Astrocyte (in vitro differentiated cells and primary cell): Measurements from ENCODE around the gene MMP7. TPM values are rescaled to one million over a fixed set of nuclear protein-coding genes. Genes with fewer than 3 reads are reported as not detected.

ENCODE experiments used
- DNase-seq: peaks from one replicate; pipeline ENCODE4 v3.0.0-alpha.2; 2010; ENCODE audit warnings: low read depth
- FAIRE-seq: peaks from 2 replicates; lab custom pipeline; 2011; peaks lifted over from hg19 to GRCh38; lab: Jason Lieb, UNC
- H2AFZ ChIP-seq: 2 replicates; pipeline ENCODE4 v1.6.0; 2012; ENCODE audit warnings: low read depth, low read length, inconsistent platforms
- H3K27ac ChIP-seq: 2 replicates; pipeline ENCODE4 v1.5.1; 2011; ENCODE audit warnings: low read depth, low read length, inconsistent platforms
- H3K27me3 ChIP-seq: 2 replicates; pipeline ENCODE4 v1.6.0; 2011; ENCODE audit warnings: low read length, inconsistent platforms; ENCODE audit not compliant: insufficient read depth
- H3K36me3 ChIP-seq: 2 replicates; pipeline ENCODE4 v1.5.1; 2011; ENCODE audit warnings: low read length, inconsistent platforms; ENCODE audit not compliant: insufficient read depth
- H3K4me1 ChIP-seq: 2 replicates; pipeline ENCODE4 v1.5.1; 2011; ENCODE audit warnings: low read length, inconsistent platforms; ENCODE audit not compliant: insufficient read depth
- H3K4me2 ChIP-seq: 2 replicates; pipeline ENCODE4 v1.6.0; 2012; ENCODE audit warnings: low read length, inconsistent platforms
- H3K4me3 ChIP-seq: 2 replicates; pipeline ENCODE4 v1.5.1; 2011; ENCODE audit warnings: low read depth, mild to moderate bottlenecking, low read length, inconsistent platforms; ENCODE audit not compliant: insufficient read depth
- H3K79me2 ChIP-seq: 2 replicates; pipeline ENCODE4 v1.6.0; 2012; ENCODE audit warnings: mild to moderate bottlenecking, low read length, inconsistent platforms; ENCODE audit not compliant: insufficient read depth
- H3K9ac ChIP-seq: 2 replicates; pipeline ENCODE4 v1.6.0; 2012; ENCODE audit warnings: mild to moderate bottlenecking, low read length, inconsistent platforms
- H3K9me3 ChIP-seq: 2 replicates; pipeline ENCODE4 v1.5.1; 2012; ENCODE audit warnings: low read depth, mild to moderate bottlenecking, low read length, inconsistent platforms; ENCODE audit not compliant: insufficient read depth
- H4K20me1 ChIP-seq: 2 replicates; pipeline ENCODE4 v1.6.0; 2012; ENCODE audit warnings: low read length, inconsistent platforms; ENCODE audit not compliant: insufficient read depth
- H3K27ac Mint-ChIP-seq: one replicate; pipeline ENCODE4 v1.8.0; 2021; ENCODE audit warnings: mild to moderate bottlenecking, mixed read lengths; ENCODE audit not compliant: unreplicated experiment
- H3K27me3 Mint-ChIP-seq: one replicate; pipeline ENCODE4 v1.8.0; 2021; ENCODE audit warnings: low read depth, mixed read lengths; ENCODE audit not compliant: unreplicated experiment
- H3K36me3 Mint-ChIP-seq: one replicate; pipeline ENCODE4 v1.8.0; 2021; ENCODE audit warnings: low read depth, mixed read lengths; ENCODE audit not compliant: unreplicated experiment
- H3K4me1 Mint-ChIP-seq: one replicate; pipeline ENCODE4 v1.8.0; 2021; ENCODE audit warnings: low read depth, mixed read lengths; ENCODE audit not compliant: unreplicated experiment
- H3K4me3 Mint-ChIP-seq: one replicate; pipeline ENCODE4 v1.8.0; 2021; ENCODE audit warnings: mild to moderate bottlenecking, moderate library complexity, mixed read lengths; ENCODE audit not compliant: unreplicated experiment
- H3K9me3 Mint-ChIP-seq: one replicate; pipeline ENCODE4 v1.8.0; 2021; ENCODE audit warnings: mild to moderate bottlenecking, mixed read lengths; ENCODE audit not compliant: unreplicated experiment
- CTCF ChIP-seq: IDR thresholded peaks from 2 replicates; pipeline ENCODE4 v1.5.1; 2011; ENCODE audit warnings: low read depth, mild to moderate bottlenecking, inconsistent platforms, low read length, moderate library complexity; ENCODE audit not compliant: insufficient read depth
- EZH2 ChIP-seq: IDR thresholded peaks from 2 replicates; pipeline ENCODE4 v1.6.1; 2012; ENCODE audit warnings: mild to moderate bottlenecking, low read length, inconsistent platforms; ENCODE audit not compliant: insufficient read depth
- total RNA-seq: library from RNA; stranded (reverse); gene quantifications from 2 replicates; pipeline ENCODE4 v1.2.1, GENCODE V29; 2021

Gene MMP7
- total RNA-seq, 1 donor from 2014 or later: 2.6 TPM

- Mint-ChIP-seq H3K36me3 (no peaks in the 10 kb centered on the region), H3K4me1 (peaks cover 8% of the 10 kb centered on the region), H3K4me3 (no peak overlapping the region), H3K9me3 (no peaks in the 10 kb centered on the region), H3K27me3 (no peaks in the 10 kb centered on the region), H3K27ac (peak overlapping the region; percentile 20)
- Histone ChIP-seq H4K20me1 (no peaks in the 10 kb centered on the region), H3K9me3 (no peaks in the 10 kb centered on the region), H3K4me3 (no peak overlapping the region), H3K4me1 (no peaks in the 10 kb centered on the region), H2AFZ (no peak overlapping the region), H3K79me2 (no peaks in the 10 kb centered on the region), H3K9ac (no peak overlapping the region), H3K36me3 (no peaks in the 10 kb centered on the region), H3K4me2 (no peak overlapping the region), H3K27ac (no peak overlapping the region), H3K27me3 (no peaks in the 10 kb centered on the region)
- peak; percentile 64 for DNase-seq
- TF ChIP-seq EZH2: no peak
- no peak for TF ChIP-seq CTCF
- FAIRE-seq: no peak
Observed at GRCh38 chr11:102497061-102497460, 33.5 kb downstream of the MMP7 start.

DNA sequence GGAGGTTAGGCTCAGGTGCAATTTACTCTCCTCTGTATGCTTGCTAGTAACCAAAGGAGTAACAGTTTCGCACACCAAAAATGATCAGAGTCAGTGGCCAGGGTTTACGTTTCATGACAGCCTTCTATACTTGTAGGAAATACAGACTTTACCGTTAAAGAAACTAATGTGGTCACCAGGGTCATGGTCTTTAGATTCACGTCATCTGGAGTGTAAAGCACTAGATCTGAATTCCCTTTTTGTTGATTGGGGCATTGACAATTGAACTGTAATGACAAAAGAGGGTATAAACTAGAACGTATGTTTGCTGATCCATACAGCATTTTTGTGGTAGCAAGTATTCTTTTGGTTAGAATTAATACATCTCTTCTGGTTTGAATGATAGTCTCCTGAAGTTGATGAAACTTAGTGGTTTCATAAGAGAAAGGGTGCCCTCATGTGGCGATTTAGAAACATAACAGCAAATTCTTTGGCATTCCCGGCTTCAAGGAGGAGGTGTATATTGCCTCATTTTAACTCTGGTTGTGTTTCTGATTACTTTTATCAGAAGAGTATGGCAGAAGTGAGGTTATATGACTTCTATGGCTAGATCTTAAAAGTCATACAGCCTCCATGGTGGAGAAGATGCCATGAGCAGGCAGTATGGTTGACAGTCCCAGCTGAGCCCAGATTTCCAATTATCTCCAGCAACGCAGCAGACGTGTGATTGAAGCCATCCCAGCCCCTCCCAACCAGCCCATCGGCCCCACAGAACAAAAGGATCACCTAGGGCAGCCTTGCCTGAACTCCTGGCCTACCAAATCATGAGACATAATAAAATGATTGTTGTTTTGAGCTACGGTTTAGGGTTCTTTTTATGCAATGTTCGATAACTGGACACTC, 35.1 kb downstream of the MMP7 start:
- peak overlapping the region; percentile 17 for H3K4me2 ChIP-seq
- H2AFZ ChIP-seq: peak overlapping the region; percentile 38
- DNase-seq (peak; percentile 74), FAIRE-seq (peak; percentile 75)
- no peaks in the 10 kb centered on the region for H3K4me1 ChIP-seq
- no peak for TF ChIP-seq EZH2
- peak; percentile 79 for TF ChIP-seq CTCF
- no peaks in the 10 kb centered on the region for H3K79me2 ChIP-seq
- H3K36me3 ChIP-seq: no peaks in the 10 kb centered on the region
- no peak overlapping the region for H3K27ac ChIP-seq
- no peaks in the 10 kb centered on the region for H3K9me3 ChIP-seq
- no peaks in the 10 kb centered on the region for H4K20me1 ChIP-seq
- peak overlapping the region; percentile 11 for H3K9ac ChIP-seq
- H3K4me3 ChIP-seq: no peak overlapping the region
- H3K27me3 Mint-ChIP-seq: no peaks in the 10 kb centered on the region
- H3K4me1 Mint-ChIP-seq: peaks cover 8% of the 10 kb centered on the region
- no peaks in the 10 kb centered on the region for H3K27me3 ChIP-seq
- H3K36me3 Mint-ChIP-seq: no peaks in the 10 kb centered on the region
- H3K4me3 Mint-ChIP-seq: no peak overlapping the region
- H3K9me3 Mint-ChIP-seq: no peaks in the 10 kb centered on the region
- H3K27ac Mint-ChIP-seq: peak overlapping the region; percentile 23

DNA sequence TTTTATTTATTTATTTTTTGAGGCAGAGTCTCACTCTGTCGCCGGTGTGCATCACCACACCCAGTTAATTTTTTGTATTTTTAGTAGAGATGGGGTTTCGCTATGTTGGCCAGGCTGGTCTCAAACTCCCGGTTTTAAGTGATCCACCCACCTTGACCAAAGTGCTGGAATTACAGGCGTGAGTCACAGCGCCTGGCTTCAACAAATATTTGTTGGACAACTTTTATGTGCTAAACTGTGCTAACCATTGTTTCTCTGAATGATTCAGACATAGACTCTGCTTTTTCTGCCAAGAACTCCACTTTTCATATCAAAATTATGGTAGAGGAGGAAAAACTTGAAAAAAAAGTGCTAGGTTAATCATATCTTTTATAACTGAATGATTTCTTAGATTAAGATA, 36.3 kb downstream of the MMP7 start:
- FAIRE-seq: peak; percentile 13

More for the DNA sequence above, 36.3 kb downstream of the MMP7 start:
- Histone ChIP-seq H2AFZ (no peak overlapping the region), H3K4me1 (no peaks in the 10 kb centered on the region), H3K27ac (no peak overlapping the region), H3K4me2 (no peak overlapping the region), H3K27me3 (no peaks in the 10 kb centered on the region), H3K4me3 (no peak overlapping the region), H3K9ac (no peak overlapping the region), H3K79me2 (no peaks in the 10 kb centered on the region), H3K36me3 (no peaks in the 10 kb centered on the region), H4K20me1 (no peaks in the 10 kb centered on the region), H3K9me3 (no peaks in the 10 kb centered on the region)
- Mint-ChIP-seq H3K9me3 (no peaks in the 10 kb centered on the region), H3K4me1 (peaks cover 8% of the 10 kb centered on the region), H3K27ac (no peak overlapping the region), H3K4me3 (no peak overlapping the region), H3K36me3 (no peaks in the 10 kb centered on the region), H3K27me3 (no peaks in the 10 kb centered on the region)
- TF ChIP-seq CTCF: no peak
- TF ChIP-seq EZH2: no peak
- DNase-seq: peak; percentile 83
